IgD-negative memory B cell (primary cell): ENCODE data around the gene SLC27A2. TPM values are rescaled to one million over a fixed set of nuclear protein-coding genes. Genes with fewer than 3 reads are reported as not detected.
A peak's percentile ranks its signal among the peaks of the same experiment; 100 is the strongest.
"Not testable (repeated sequence)": the region's sequence is repeated elsewhere in the genome, so short reads cannot be mapped to it uniquely, and the experiment has no call there.

Experiments
- H3K27ac Mint-ChIP-seq, 3 donors: one replicate each; pipeline ENCODE4 v1.8.0; 2020 to 2022; ENCODE audit warnings: mild to moderate bottlenecking in 3 of 3, mixed read lengths in 3 of 3, moderate library complexity in 1 of 3
- H3K27me3 Mint-ChIP-seq: one replicate; pipeline ENCODE4 v1.8.0; 2021; ENCODE audit warnings: mixed read lengths
- H3K36me3 Mint-ChIP-seq: one replicate; pipeline ENCODE4 v1.8.0; 2020; ENCODE audit warnings: mild to moderate bottlenecking, mixed read lengths
- H3K4me1 Mint-ChIP-seq, 3 donors: one replicate each; pipeline ENCODE4 v1.8.0; 2020 to 2022; ENCODE audit warnings: mixed read lengths in 3 of 3, mild to moderate bottlenecking in 1 of 3
- H3K4me3 Mint-ChIP-seq, 4 donors: one replicate each; pipeline ENCODE4 v1.8.0; 2020 to 2022; ENCODE audit warnings: mild to moderate bottlenecking in 4 of 4, mixed read lengths in 4 of 4, moderate library complexity in 3 of 4
- H3K9me3 Mint-ChIP-seq, 3 donors: one replicate each; pipeline ENCODE4 v1.8.0; 2020 to 2021; ENCODE audit warnings: mixed read lengths in 3 of 3, mild to moderate bottlenecking in 1 of 3
- polyA plus RNA-seq: library from polyadenylated mRNA; unstranded; fragments of 300-500 nt; fragmentation: Illumina TruSeq; gene quantifications from one replicate; pipeline ENCODE4 v1.2.3, GENCODE V29; 2021

Gene SLC27A2
- polyA plus RNA-seq, 1 donor from 2014 or later = 0.83 TPM

- H3K4me3 Mint-ChIP-seq = peak overlapping the region in 1 of 4 donors; percentile 88
- H3K36me3 Mint-ChIP-seq = no peaks in the 10 kb centered on the region
- H3K9me3 Mint-ChIP-seq = no peaks in the 10 kb centered on the region
- peaks cover 8 to 14% (median 13%) of the 10 kb centered on the region in 3 donors for H3K4me1 Mint-ChIP-seq
- H3K27me3 Mint-ChIP-seq = peaks cover 5% of the 10 kb centered on the region
- no peak overlapping the region for H3K27ac Mint-ChIP-seq
Measured at GRCh38 chr15:50180582-50180981, 1.4 kb upstream of the SLC27A2 start.

GRCh38 chr15:50181201-50181968 lies 611 bp upstream of the SLC27A2 start:
- Mint-ChIP-seq H3K4me1 (peaks cover 8 to 14% (median 13%) of the 10 kb centered on the region in 3 donors), H3K36me3 (no peaks in the 10 kb centered on the region), H3K27me3 (peaks cover 8% of the 10 kb centered on the region), H3K27ac (no peak overlapping the region), H3K4me3 (peak overlapping the region; percentile 85 to 93 (median 88)), H3K9me3 (no peaks in the 10 kb centered on the region)

- Mint-ChIP-seq H3K36me3 (no peaks in the 10 kb centered on the region), H3K4me3 (peak overlapping the region; percentile 88 to 97 (median 95)), H3K4me1 (peaks cover 8 to 14% (median 13%) of the 10 kb centered on the region in 3 donors), H3K9me3 (no peaks in the 10 kb centered on the region), H3K27ac (peak overlapping the region in 1 of 3 donors; percentile 81), H3K27me3 (peaks cover 9% of the 10 kb centered on the region)
Measured at GRCh38 chr15:50182219-50183013, 420 bp downstream of the SLC27A2 start.

- Mint-ChIP-seq H3K4me3 (peak overlapping the region; percentile 88 to 97 (median 95)), H3K36me3 (no peaks in the 10 kb centered on the region), H3K27me3 (peaks cover 9% of the 10 kb centered on the region), H3K4me1 (peaks cover 8 to 17% (median 14%) of the 10 kb centered on the region in 3 donors), H3K9me3 (no peaks in the 10 kb centered on the region), H3K27ac (no peak overlapping the region)
Measured at GRCh38 chr15:50183112-50183794, 1.3 kb downstream of the SLC27A2 start.

- no peaks in the 10 kb centered on the region for H3K36me3 Mint-ChIP-seq
- no peak overlapping the region for H3K27ac Mint-ChIP-seq
- H3K4me3 Mint-ChIP-seq = peak overlapping the region in 1 of 4 donors; percentile 20
- no peaks in the 10 kb centered on the region for H3K9me3 Mint-ChIP-seq
- peaks cover 9% of the 10 kb centered on the region for H3K27me3 Mint-ChIP-seq
- peaks cover 8 to 25% (median 18%) of the 10 kb centered on the region in 3 donors for H3K4me1 Mint-ChIP-seq
Measured at GRCh38 chr15:50184863-50185504, 3.0 kb downstream of the SLC27A2 start.

GRCh38 chr15:50186090-50186489 lies 4.1 kb downstream of the SLC27A2 start:
- no peak overlapping the region for H3K4me3 Mint-ChIP-seq
- peaks cover 9% of the 10 kb centered on the region for H3K27me3 Mint-ChIP-seq
- peaks cover 12 to 26% (median 24%) of the 10 kb centered on the region in 3 donors for H3K4me1 Mint-ChIP-seq
- H3K9me3 Mint-ChIP-seq = no peaks in the 10 kb centered on the region
- no peaks in the 10 kb centered on the region for H3K36me3 Mint-ChIP-seq
- no peak overlapping the region for H3K27ac Mint-ChIP-seq

GRCh38 chr15:50186752-50187151 lies 4.8 kb downstream of the SLC27A2 start:
- Mint-ChIP-seq H3K36me3 (no peaks in the 10 kb centered on the region), H3K9me3 (no peaks in the 10 kb centered on the region), H3K27ac (no peak overlapping the region), H3K27me3 (peaks cover 8% of the 10 kb centered on the region), H3K4me3 (no peak overlapping the region), H3K4me1 (peaks cover 12 to 21% (median 21%) of the 10 kb centered on the region in 3 donors)

GRCh38 chr15:50187525-50187924 lies 5.5 kb downstream of the SLC27A2 start:
- H3K27ac Mint-ChIP-seq = no peak overlapping the region
- no peaks in the 10 kb centered on the region for H3K36me3 Mint-ChIP-seq
- H3K9me3 Mint-ChIP-seq = no peaks in the 10 kb centered on the region
- H3K27me3 Mint-ChIP-seq = peaks cover 8% of the 10 kb centered on the region
- no peak overlapping the region for H3K4me3 Mint-ChIP-seq
- peaks cover 12 to 21% (median 21%) of the 10 kb centered on the region in 3 donors for H3K4me1 Mint-ChIP-seq

GRCh38 chr15:50187997-50188396 lies 6.0 kb downstream of the SLC27A2 start:
- no peaks in the 10 kb centered on the region for H3K36me3 Mint-ChIP-seq
- no peak overlapping the region for H3K4me3 Mint-ChIP-seq
- no peaks in the 10 kb centered on the region for H3K9me3 Mint-ChIP-seq
- peaks cover 8 to 17% (median 17%) of the 10 kb centered on the region in 3 donors for H3K4me1 Mint-ChIP-seq
- H3K27ac Mint-ChIP-seq = peak overlapping the region in 1 of 3 donors; percentile 46
- H3K27me3 Mint-ChIP-seq = peaks cover 8% of the 10 kb centered on the region

- Mint-ChIP-seq H3K4me3 (peak overlapping the region in 1 of 4 donors; percentile 39), H3K4me1 (peaks cover 4 to 17% (median 10%) of the 10 kb centered on the region in 3 donors)
- not testable (repeated sequence) for H3K27ac Mint-ChIP-seq, H3K36me3 Mint-ChIP-seq, H3K9me3 Mint-ChIP-seq, H3K27me3 Mint-ChIP-seq
Measured at GRCh38 chr15:50188793-50189192, 6.8 kb downstream of the SLC27A2 start.

- Mint-ChIP-seq H3K4me1 (peaks cover 4 to 17% (median 10%) of the 10 kb centered on the region in 3 donors), H3K27me3 (peaks cover 4% of the 10 kb centered on the region), H3K9me3 (no peaks in the 10 kb centered on the region), H3K36me3 (no peaks in the 10 kb centered on the region), H3K27ac (no peak overlapping the region), H3K4me3 (peak overlapping the region in 2 of 4 donors; percentile 0 to 5)
Measured at GRCh38 chr15:50189633-50190032, 7.6 kb downstream of the SLC27A2 start.

- Mint-ChIP-seq H3K4me3 (peak overlapping the region in 1 of 4 donors; percentile 0), H3K4me1 (peaks cover 4 to 17% (median 10%) of the 10 kb centered on the region in 3 donors), H3K27me3 (peaks cover 4% of the 10 kb centered on the region), H3K9me3 (no peaks in the 10 kb centered on the region), H3K27ac (no peak overlapping the region), H3K36me3 (no peaks in the 10 kb centered on the region)
Measured at GRCh38 chr15:50190166-50190570, 8.2 kb downstream of the SLC27A2 start.

- Mint-ChIP-seq H3K27me3 (peaks cover 4% of the 10 kb centered on the region), H3K27ac (no peak overlapping the region), H3K4me3 (no peak overlapping the region), H3K9me3 (no peaks in the 10 kb centered on the region), H3K4me1 (peaks cover 4 to 17% (median 10%) of the 10 kb centered on the region in 3 donors), H3K36me3 (no peaks in the 10 kb centered on the region)
Measured at GRCh38 chr15:50190723-50191122, 8.7 kb downstream of the SLC27A2 start.

- H3K4me3 Mint-ChIP-seq = no peak overlapping the region
Measured at GRCh38 chr15:50192164-50192563, 10.2 kb downstream of the SLC27A2 start.

More at GRCh38 chr15:50192164-50192563, 10.2 kb downstream of the SLC27A2 start:
- Mint-ChIP-seq H3K27ac (no peak overlapping the region), H3K9me3 (no peaks in the 10 kb centered on the region), H3K4me1 (peaks cover 4 to 17% (median 10%) of the 10 kb centered on the region in 3 donors), H3K36me3 (no peaks in the 10 kb centered on the region), H3K27me3 (no peaks in the 10 kb centered on the region)
